HepG2 (cell line): ENCODE data around the gene RUSC1. TPM values are rescaled to one million over a fixed set of nuclear protein-coding genes. Genes with fewer than 3 reads are reported as not detected.

ENCODE experiments used
- ATAC-seq: fragments of 200-7000 bp; cut with Tn5 transposase; 3 replicates; pipeline ENCODE4 v1.9.1; 2020; ENCODE audit warnings: mild to moderate bottlenecking, moderate library complexity
- BruUV-seq: library from RNA; stranded (reverse); fragments of 400-500 nt; replicated peaks from 2 replicates; lab custom pipeline; 2021; lab: Mats Ljungman, UMichigan
- CTCF ChIA-PET: fragments of 300-600 bp; formaldehyde crosslinking; extraction: SDS; loops from one replicate; lab custom pipeline; 2021; ENCODE audit warnings: low total read pairs, inconsistent platforms, low intra/inter-chr PET ratio; lab: Yijun Ruan, JAX
- POLR2A ChIA-PET: fragments of 350-600 bp; sonication (Branson Sonifier 250); formaldehyde crosslinking; loops from one replicate; lab custom pipeline; 2020; ENCODE audit warnings: antibody characterized with exemption, inconsistent platforms; lab: Yijun Ruan, JAX
- DNase-seq: peaks from one replicate; pipeline ENCODE4 v3.0.0-alpha.2; 2015; ENCODE audit warnings: low spot score
- FAIRE-seq: peaks from 3 replicates; lab custom pipeline; 2011; peaks lifted over from hg19 to GRCh38; lab: Jason Lieb, UNC
- H2AFZ ChIP-seq: one replicate; pipeline ENCODE4 v1.6.1; 2011; ENCODE audit warnings: low read length, inconsistent platforms
- H3K27ac ChIP-seq: fragments of 300-600 bp; 3 replicates; pipeline ENCODE4 v1.8.0; 2011; ENCODE audit warnings: mixed run types, mild to moderate bottlenecking, mixed read lengths, low read length, inconsistent platforms; ENCODE audit not compliant: insufficient read depth; ENCODE audit errors: extremely low read length
- H3K27me3 ChIP-seq, 2 experiments: fragments of 200-600 bp in 1 of 2; 2 replicates in 1 of 2; 3 replicates in 1 of 2; pipeline versions ENCODE4 v1.6.0 to v1.8.0; 2011; ENCODE audit warnings: low read length in 2 of 2, mild to moderate bottlenecking in 2 of 2, moderate library complexity in 2 of 2, inconsistent platforms in 1 of 2; ENCODE audit not compliant: insufficient read depth in 2 of 2, control insufficient read depth in 1 of 2
- H3K36me3 ChIP-seq, 2 experiments: fragments of 200-600 bp in 1 of 2; replicated peaks in 1 of 2; 2 replicates in 1 of 2; 3 replicates in 1 of 2; pipeline versions ENCODE4 v1.5.1 to v1.8.0; 2011; ENCODE audit warnings: low read length in 2 of 2, inconsistent platforms in 1 of 2; ENCODE audit not compliant: insufficient read depth in 2 of 2, control insufficient read depth in 1 of 2
- H3K4me1 ChIP-seq: 2 replicates; pipeline ENCODE4 v1.5.1; 2012; ENCODE audit warnings: low read length, inconsistent platforms; ENCODE audit not compliant: insufficient read depth
- H3K4me2 ChIP-seq: 2 replicates; pipeline ENCODE4 v1.6.0; 2011; ENCODE audit warnings: low read depth, low read length, inconsistent platforms
- H3K4me3 ChIP-seq, 3 experiments: fragments of 200-600 bp in 1 of 3; sonication (generic), shearing (Covaris generic) in 1 of 3; replicated peaks in 1 of 3; 2 replicates each; pipeline ENCODE4 v1.5.1; 2011 to 2016; ENCODE audit warnings: low read length in 3 of 3, inconsistent platforms in 2 of 3, low read depth in 2 of 3, mild to moderate bottlenecking in 2 of 3, control low read depth in 1 of 3, mixed read lengths in 1 of 3; ENCODE audit not compliant: insufficient read depth in 1 of 3
- H3K79me2 ChIP-seq: one replicate; pipeline ENCODE4 v1.6.1; 2011; ENCODE audit warnings: low read length, inconsistent platforms; ENCODE audit not compliant: insufficient read depth
- H3K9ac ChIP-seq: 2 replicates; pipeline ENCODE4 v1.6.0; 2011; ENCODE audit warnings: mild to moderate bottlenecking, low read depth, low read length, inconsistent platforms; ENCODE audit not compliant: insufficient read depth
- H3K9me3 ChIP-seq: 2 replicates; pipeline ENCODE4 v1.5.1; 2012; ENCODE audit warnings: mild to moderate bottlenecking, low read length
- H4K20me1 ChIP-seq: 2 replicates; pipeline ENCODE4 v1.6.0; 2011; ENCODE audit warnings: inconsistent platforms, mild to moderate bottlenecking, low read length, moderate library complexity; ENCODE audit not compliant: insufficient read depth
- ADNP ChIP-seq: sonication (generic); formaldehyde crosslinking; IDR thresholded peaks from 2 replicates; pipeline ENCODE4 v1.4.0; 2020; ENCODE audit warnings: missing genetic modification reagents
- ATF7-NPFF ChIP-seq: sonication (generic); formaldehyde crosslinking; IDR thresholded peaks from 2 replicates; pipeline ENCODE4 v1.8.1; 2023; ENCODE audit warnings: mild to moderate bottlenecking, low read depth, missing genetic modification reagents, moderate library complexity
- ATRX ChIP-seq: sonication (generic); formaldehyde crosslinking; IDR thresholded peaks from 2 replicates; pipeline ENCODE4 v1.4.0; 2020; ENCODE audit warnings: missing genetic modification reagents, borderline replicate concordance
- CBFB ChIP-seq: sonication (generic); formaldehyde crosslinking; IDR thresholded peaks from 2 replicates; pipeline ENCODE4 v1.4.0; 2020; ENCODE audit warnings: missing genetic modification reagents
- FIP1L1 ChIP-seq: fragments of 200-400 bp; formaldehyde crosslinking; IDR thresholded peaks from 2 replicates; pipeline ENCODE4 v1.6.1; 2018; ENCODE audit warnings: low read depth, mild to moderate bottlenecking, low read length, moderate library complexity, borderline replicate concordance; ENCODE audit not compliant: insufficient read depth
- FOXO4 ChIP-seq: sonication (generic); formaldehyde crosslinking; conservative IDR thresholded peaks from 2 replicates; pipeline ENCODE4 v1.8.1; 2023; ENCODE audit warnings: missing genetic modification reagents
- KLF11 ChIP-seq: IDR thresholded peaks from 2 replicates; pipeline ENCODE4 v1.6.1; 2016; ENCODE audit warnings: missing compliant biosample characterization
- MAFK ChIP-seq, 2 experiments: IDR thresholded peaks in 1 of 2; conservative IDR thresholded peaks in 1 of 2; 2 replicates each; pipeline ENCODE4 v1.6.1; 2011; ENCODE audit warnings: improper control_type of control experiment in 2 of 2, low read length in 2 of 2
- SALL2 ChIP-seq: sonication (generic); formaldehyde crosslinking; IDR thresholded peaks from 2 replicates; pipeline ENCODE4 v1.8.1; 2023; ENCODE audit warnings: mild to moderate bottlenecking, missing genetic modification reagents, inconsistent platforms
- SATB2 ChIP-seq: sonication (generic); formaldehyde crosslinking; IDR thresholded peaks from 2 replicates; pipeline ENCODE4 v1.5.0; 2020; ENCODE audit warnings: missing genetic modification reagents
- ZBTB14 ChIP-seq: sonication (generic); formaldehyde crosslinking; IDR thresholded peaks from 2 replicates; pipeline ENCODE4 v1.4.0; 2020; ENCODE audit warnings: missing genetic modification reagents
- ZFP62 ChIP-seq: sonication (generic); formaldehyde crosslinking; IDR thresholded peaks from 2 replicates; pipeline ENCODE4 v1.4.0; 2020; ENCODE audit warnings: missing genetic modification reagents
- ZNF496 ChIP-seq: sonication (generic); formaldehyde crosslinking; IDR thresholded peaks from 2 replicates; pipeline ENCODE4 v1.8.1; 2023; ENCODE audit warnings: mild to moderate bottlenecking, moderate library complexity, missing genetic modification reagents; ENCODE audit not compliant: insufficient replicate concordance
- WGBS: methylation state at CpG from one replicate; pipeline ENCODE4 v1.1.6; 2017; ENCODE audit warnings: low lambda C conversion rate; 5-methylcytosine and 5-hydroxymethylcytosine counted together
- in situ Hi-C: cut with HindIII; loops from 2 replicates; pipeline ENCODE4 v1.10.0; 2017; ENCODE audit warnings: low pct_unique_long_range_greater_than_20kb; ENCODE audit not compliant: extremely low pct_ligation_motif_present
- intact Hi-C: fragments of 100-400 bp; cut with micrococcal nuclease; formaldehyde crosslinking; loops from one replicate; pipeline ENCODE4 v1.10.0; 2022; ENCODE audit not compliant: unreplicated experiment
- polyA plus RNA-seq, 8 experiments: library from polyadenylated mRNA; depleted of rRNA in 3 of 8; stranded (reverse) in 7 of 8; unstranded in 1 of 8; fragments of >200 nt; fragmentation: Illumina TruSeq in 4 of 8; extraction: Trizol in 4 of 8; gene quantifications; 2 replicates each; pipeline versions ENCODE4 v1.2.1 to v1.2.3, GENCODE V29; 2011 to 2016; ENCODE audit warnings: low read depth in 4 of 8, missing spikeins in 1 of 8, mixed read lengths in 1 of 8; ENCODE audit not compliant: insufficient read depth in 1 of 8
- total RNA-seq, 5 experiments: library from RNA; depleted of rRNA; stranded (reverse); fragments of >200 nt; fragmentation: Illumina TruSeq; extraction: Trizol; gene quantifications; 2 replicates each; pipeline ENCODE4 v1.2.3, GENCODE V29; 2016; ENCODE audit warnings: low read depth in 1 of 5
- TF ChIP-seq, protein P1 (sequence below): sonication (generic); formaldehyde crosslinking; IDR thresholded peaks from 2 replicates; pipeline ENCODE4 v1.5.1; 2020; ENCODE audit warnings: missing genetic modification reagents, mild to moderate bottlenecking, borderline replicate concordance

RUSC1 gene
- total and polyA plus RNA-seq, 2 of the 13 experiments (the other 11 are each of a cell fraction or from before 2014, with no cell fraction given), result 18.7 to 20.4 TPM

GRCh38 chr1:155360051-155360450, 39.4 kb downstream of the RUSC1 start (continued):
- no peak for TF ChIP-seq FOXO4 (CRISPR knock-in tag)
- no peak for TF ChIP-seq FIP1L1
- TF ChIP-seq CBFB, result no peak

- Histone ChIP-seq H3K4me1 (no peaks in the 10 kb centered on the region), H3K9ac (no peak overlapping the region), H3K9me3 (no peaks in the 10 kb centered on the region), H3K79me2 (no peaks in the 10 kb centered on the region), H3K36me3 (peaks cover 1 to 40% of the 10 kb centered on the region in 2 experiments; a peak in 3 of 5 replicates), H3K27me3 (no peaks in the 10 kb centered on the region), H3K4me2 (no peak overlapping the region)
- no TSS peak for BruUV-seq
- WGBS, result 100% methylated on average over 3 of the region's 3 CpGs
- no peak for ATAC-seq
- CTCF ChIA-PET, result no interaction called here
- FAIRE-seq, result no peak
- intact Hi-C loops (no loop called here), in situ Hi-C loops (no loop called here)
- TF ChIP-seq ATRX, result no peak
- TF ChIP-seq ZBTB14 (CRISPR knock-in tag), result no peak
- TF ChIP-seq ZFP62, result no peak
- TF ChIP-seq, protein P1, sequence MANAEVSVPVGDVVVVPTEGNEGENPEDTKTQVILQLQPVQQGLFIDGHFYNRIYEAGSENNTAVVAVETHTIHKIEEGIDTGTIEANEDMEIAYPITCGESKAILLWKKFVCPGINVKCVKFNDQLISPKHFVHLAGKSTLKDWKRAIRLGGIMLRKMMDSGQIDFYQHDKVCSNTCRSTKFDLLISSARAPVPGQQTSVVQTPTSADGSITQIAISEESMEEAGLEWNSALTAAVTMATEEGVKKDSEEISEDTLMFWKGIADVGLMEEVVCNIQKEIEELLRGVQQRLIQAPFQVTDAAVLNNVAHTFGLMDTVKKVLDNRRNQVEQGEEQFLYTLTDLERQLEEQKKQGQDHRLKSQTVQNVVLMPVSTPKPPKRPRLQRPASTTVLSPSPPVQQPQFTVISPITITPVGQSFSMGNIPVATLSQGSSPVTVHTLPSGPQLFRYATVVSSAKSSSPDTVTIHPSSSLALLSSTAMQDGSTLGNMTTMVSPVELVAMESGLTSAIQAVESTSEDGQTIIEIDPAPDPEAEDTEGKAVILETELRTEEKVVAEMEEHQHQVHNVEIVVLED (CRISPR knock-in tag), result no peak
- TF ChIP-seq MAFK (conservative IDR thresholded peaks at IDR 0.05 in 1 of 2, IDR thresholded peaks at IDR 0.05 in 1 of 2; ENCODE audit: low read length in 2 of 2), result no peak
- TF ChIP-seq SALL2 (CRISPR knock-in tag), result no peak
- no peak for TF ChIP-seq ATF7-NPFF
- TF ChIP-seq ZNF496 (CRISPR knock-in tag), result no peak
- TF ChIP-seq KLF11 (CRISPR knock-in tag), result no peak
- TF ChIP-seq SATB2 (CRISPR knock-in tag), result no peak
- TF ChIP-seq ADNP (CRISPR knock-in tag), result no peak
- TF ChIP-seq, all 625 proteins: peak for 0
- Histone ChIP-seq H3K27ac (no peak overlapping the region), H2AFZ (no peak overlapping the region), H3K4me3 (no peak overlapping the region), H4K20me1 (no peaks in the 10 kb centered on the region)
- no peak for DNase-seq
- POLR2A ChIA-PET, result no interaction called here
Observed at GRCh38 chr1:155379180-155379579, 58.5 kb downstream of the RUSC1 start.
